LNCaP clone FGC (cell line): ENCODE data around the gene HMG20A.

Source experiments
- DNase-seq: peaks from one replicate; pipeline ENCODE4 v3.0.0-alpha.2; 2011; ENCODE audit warnings: low read depth
- H3K4me3 ChIP-seq: 2 replicates; pipeline ENCODE4 v1.5.1; 2011; ENCODE audit warnings: mild to moderate bottlenecking, low read depth, low read length, control low read depth
- TF ChIP-seq, protein P1 (sequence below): IDR thresholded peaks from 2 replicates; pipeline ENCODE4 v1.5.1; 2012; ENCODE audit warnings: mild to moderate bottlenecking; ENCODE audit not compliant: control insufficient read depth, insufficient read depth; ENCODE audit errors: extremely low read depth

HMG20A gene

DNA sequence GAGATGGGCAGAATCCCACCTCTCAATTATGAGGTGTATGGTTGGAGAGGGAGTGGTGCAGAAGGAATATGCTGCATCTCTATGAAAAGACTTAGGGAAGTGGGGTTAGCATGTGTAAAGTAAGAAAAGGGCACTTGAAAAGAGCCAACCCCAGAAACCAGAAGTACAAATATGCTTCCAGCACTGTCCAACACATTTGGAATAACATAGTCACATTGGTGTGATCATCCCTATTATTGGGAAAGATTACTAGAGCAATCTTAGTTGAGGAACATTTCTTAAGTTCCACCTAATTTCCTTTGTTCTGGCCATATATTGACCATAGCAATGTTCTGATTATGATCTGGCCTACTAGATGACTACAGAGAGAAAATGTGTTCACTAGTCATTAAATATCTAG is 34.3 kb downstream of the HMG20A start:
- H3K4me3 ChIP-seq, result no peak overlapping the region
- DNase-seq, result no peak
- TF ChIP-seq, protein P1, sequence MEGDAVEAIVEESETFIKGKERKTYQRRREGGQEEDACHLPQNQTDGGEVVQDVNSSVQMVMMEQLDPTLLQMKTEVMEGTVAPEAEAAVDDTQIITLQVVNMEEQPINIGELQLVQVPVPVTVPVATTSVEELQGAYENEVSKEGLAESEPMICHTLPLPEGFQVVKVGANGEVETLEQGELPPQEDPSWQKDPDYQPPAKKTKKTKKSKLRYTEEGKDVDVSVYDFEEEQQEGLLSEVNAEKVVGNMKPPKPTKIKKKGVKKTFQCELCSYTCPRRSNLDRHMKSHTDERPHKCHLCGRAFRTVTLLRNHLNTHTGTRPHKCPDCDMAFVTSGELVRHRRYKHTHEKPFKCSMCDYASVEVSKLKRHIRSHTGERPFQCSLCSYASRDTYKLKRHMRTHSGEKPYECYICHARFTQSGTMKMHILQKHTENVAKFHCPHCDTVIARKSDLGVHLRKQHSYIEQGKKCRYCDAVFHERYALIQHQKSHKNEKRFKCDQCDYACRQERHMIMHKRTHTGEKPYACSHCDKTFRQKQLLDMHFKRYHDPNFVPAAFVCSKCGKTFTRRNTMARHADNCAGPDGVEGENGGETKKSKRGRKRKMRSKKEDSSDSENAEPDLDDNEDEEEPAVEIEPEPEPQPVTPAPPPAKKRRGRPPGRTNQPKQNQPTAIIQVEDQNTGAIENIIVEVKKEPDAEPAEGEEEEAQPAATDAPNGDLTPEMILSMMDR, result no peak

DNA sequence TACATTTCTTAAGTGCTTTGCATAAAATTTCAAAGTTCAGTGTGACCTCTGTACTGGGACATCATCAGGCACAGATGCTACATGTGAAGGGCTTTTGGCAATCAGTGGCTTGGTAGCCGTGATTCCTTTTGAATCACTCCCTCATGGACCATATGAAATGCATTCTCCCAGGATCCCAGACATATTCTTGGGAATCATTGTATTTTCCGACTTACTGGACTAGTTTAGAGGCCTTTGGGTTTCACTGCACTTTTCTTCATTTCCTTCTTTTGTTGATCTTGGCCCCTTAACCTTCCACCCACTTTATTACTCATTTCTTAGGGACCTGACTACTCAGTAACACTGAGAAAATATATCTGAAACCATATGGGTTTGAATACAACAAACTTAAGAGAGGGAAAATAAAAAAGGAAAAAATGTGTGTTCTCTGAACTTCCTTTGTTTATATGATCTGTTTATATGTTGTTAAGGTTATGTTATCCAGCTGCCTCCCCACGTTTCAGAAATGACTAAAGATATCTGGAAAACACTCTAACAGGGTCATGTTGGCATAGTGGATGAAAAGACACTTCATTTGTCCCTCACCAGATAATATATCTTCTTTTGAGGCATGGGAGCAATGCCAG is 35.1 kb downstream of the HMG20A start:
- TF ChIP-seq, protein P1, result no peak
- no peak overlapping the region for H3K4me3 ChIP-seq
- no peak for DNase-seq

DNA sequence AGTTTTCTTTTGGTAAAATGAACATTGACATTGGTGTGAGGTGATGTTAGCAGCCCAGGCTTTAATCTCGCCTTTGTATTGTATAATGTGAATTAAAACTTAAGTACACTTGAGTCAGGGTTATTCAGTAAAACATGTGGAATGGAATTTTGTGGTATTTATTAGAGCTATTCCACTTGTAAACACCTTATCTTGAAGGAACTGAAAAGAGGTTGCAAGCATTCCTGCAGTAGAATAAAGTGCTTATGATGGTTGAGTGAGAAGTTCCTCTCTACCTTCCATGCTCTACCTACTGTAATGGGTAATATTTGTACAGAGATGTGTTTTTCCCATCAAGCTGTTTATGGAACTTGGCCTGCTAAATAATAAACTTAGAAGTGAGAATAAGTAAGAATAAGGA is 36.1 kb downstream of the HMG20A start:
- TF ChIP-seq, protein P1, result no peak
- H3K4me3 ChIP-seq, result no peak overlapping the region
- DNase-seq, result no peak

DNA sequence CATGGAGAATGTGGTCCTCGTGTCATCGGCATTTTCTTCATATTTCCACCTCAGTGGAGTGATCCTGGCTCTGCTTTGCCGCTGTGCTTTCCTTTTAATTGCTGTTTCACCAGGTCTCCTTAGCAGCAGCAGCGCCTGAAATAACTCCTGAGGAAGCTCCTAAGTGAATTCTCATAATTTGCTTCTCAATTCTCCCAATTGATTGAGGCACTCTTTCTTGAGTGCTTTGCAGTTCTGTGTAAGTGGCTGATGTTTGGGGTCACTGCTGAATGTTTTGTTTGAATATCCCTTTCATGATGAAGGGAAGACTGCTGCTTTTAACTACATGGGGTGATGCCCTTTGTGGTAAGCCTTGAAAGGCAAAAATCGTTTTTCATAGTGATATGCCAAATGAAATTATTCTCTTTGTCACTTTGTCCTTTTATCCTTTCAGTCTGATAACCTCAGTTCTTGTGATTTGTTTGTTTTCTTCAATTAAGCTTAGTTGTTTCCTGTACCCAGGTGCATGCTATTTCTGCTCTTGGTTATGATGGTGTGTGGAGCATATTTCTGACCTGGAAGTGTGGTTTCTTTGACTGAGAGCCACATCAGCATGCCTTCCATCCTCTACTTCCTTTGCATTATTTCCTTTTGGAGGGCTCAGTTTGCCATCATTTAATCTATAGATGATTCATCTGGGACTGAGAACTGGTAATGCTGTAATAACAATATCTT is 36.7 kb downstream of the HMG20A start:
- no peak overlapping the region for H3K4me3 ChIP-seq
- TF ChIP-seq, protein P1, result no peak
- DNase-seq, result no peak

DNA sequence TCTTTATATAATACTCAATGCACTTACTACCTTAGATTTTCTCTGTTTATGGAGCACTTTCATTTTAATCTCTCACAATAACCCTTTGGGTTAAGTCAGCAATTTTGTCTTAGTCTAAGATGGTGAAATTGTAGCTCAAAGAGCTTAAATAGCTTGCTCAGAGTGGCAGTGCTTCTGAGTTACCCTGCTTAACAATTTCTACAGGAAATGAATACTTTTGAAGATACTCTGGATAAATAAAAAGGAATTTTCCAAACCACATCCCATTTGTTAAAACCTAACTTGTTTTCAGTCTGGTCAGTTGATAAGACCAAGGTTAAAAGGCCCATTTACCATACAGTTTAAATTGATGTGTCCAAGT is 37.2 kb downstream of the HMG20A start:
- TF ChIP-seq, protein P1, result no peak
- no peak overlapping the region for H3K4me3 ChIP-seq
- no peak for DNase-seq

DNA sequence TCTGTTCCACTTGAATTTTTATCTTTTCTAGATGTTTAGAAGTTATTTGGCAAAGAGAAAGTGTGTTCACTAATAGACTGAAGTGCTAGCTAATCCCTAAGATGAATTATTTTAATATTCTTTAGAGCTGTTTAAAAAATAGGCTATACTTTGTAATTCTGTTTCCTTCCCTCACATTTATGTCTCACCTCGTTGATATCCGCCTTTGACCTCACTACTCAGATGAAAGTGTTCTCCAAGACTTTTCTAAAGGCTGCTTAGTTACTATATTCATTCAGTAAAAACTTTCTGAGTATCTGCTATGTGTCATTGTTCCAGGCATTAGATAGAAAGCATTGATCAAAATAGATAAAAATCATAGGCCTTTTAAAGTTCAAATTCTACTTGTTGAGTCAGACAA is 38.3 kb downstream of the HMG20A start:
- no peak for DNase-seq
- TF ChIP-seq, protein P1, result no peak
- no peak overlapping the region for H3K4me3 ChIP-seq

DNA sequence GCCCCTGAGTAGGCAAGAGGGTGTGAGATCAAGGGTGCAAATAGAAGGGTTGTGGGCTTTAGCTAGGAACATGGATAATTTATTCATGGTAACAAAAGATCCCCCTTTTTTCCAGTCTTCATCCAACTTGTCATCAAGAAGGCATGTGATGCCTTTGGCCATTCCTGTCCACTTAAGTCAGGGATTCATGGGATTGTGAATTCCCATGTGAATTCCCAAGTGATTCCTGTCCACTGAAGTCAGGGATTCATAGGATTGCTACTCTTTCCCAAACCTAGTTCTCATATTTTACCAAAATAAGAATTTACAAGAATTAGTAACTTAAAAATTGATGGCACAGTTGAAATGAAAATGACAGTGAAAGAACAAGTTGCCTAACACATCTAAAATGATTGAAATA is 40.8 kb downstream of the HMG20A start:
- no peak for DNase-seq
- no peak overlapping the region for H3K4me3 ChIP-seq
- TF ChIP-seq, protein P1, result no peak
